ENCODE measurements around the gene WDSUB1. TPM values are rescaled to one million over a fixed set of nuclear protein-coding genes. Genes with fewer than 3 reads are reported as not detected.

The WDSUB1 gene
- total and polyA plus RNA-seq, 2 donors (not counting 3 experiments of a cell fraction or from before 2014, with no cell fraction given), result 4.0 to 4.8 TPM

GRCh38 chr2:159226608-159227385 is 59.7 kb downstream of the WDSUB1 start:
- dilution Hi-C loops (cut with MboI; ENCODE audit: extremely low pct_ligation_motif_present, low sequenced_read_pairs) (no loop called here), intact Hi-C loops (cut with micrococcal nuclease) (loop anchor here (1.0 kb wide), 2 partner anchors 60 to 486 kb away; partner anchors contain the start of genes MARCHF7 and WDSUB1)
- DNase-seq (ENCODE audit: low read depth, low spot score) (no peak), FAIRE-seq (no peak)
- H3K9ac ChIP-seq (replicated peaks; ENCODE audit: extremely low read depth, insufficient read depth, low read length), result peak overlapping the region; percentile 20
- H3K4me3 ChIP-seq (replicated peaks in 1 of 3; ENCODE audit: insufficient read depth in 1 of 3, low read depth in 1 of 3, low read length in 3 of 3), result no peak overlapping the region
- no peak overlapping the region for H3K4me2 ChIP-seq (ENCODE audit: insufficient read depth, low read length)
- POLR2A ChIA-PET, result interaction anchor here (0.7 to 1.1 kb wide), 2 partner anchors 485 to 850 kb away, joined by 3 to 4 read pairs; partner anchors contain the start of gene MARCHF7
- H3K9me1 ChIP-seq (replicated peaks; ENCODE audit: control insufficient read depth, extremely low read depth, insufficient read depth, low read length), result no peaks in the 10 kb centered on the region
- H4K20me1 ChIP-seq (replicated peaks; ENCODE audit: control insufficient read depth, extremely low read depth, insufficient read depth, low read length), result no peaks in the 10 kb centered on the region
- H2AFZ ChIP-seq (ENCODE audit: low read depth, low read length), result no peak overlapping the region
- no peaks in the 10 kb centered on the region for H3K9me3 ChIP-seq (replicated peaks; ENCODE audit: control insufficient read depth, insufficient read depth, low read length)
- H3K79me2 ChIP-seq (ENCODE audit: control insufficient read depth, insufficient read depth, low read length), result no peaks in the 10 kb centered on the region
- H3K27ac ChIP-seq (ENCODE audit: insufficient read depth, low read depth, low read length), result peak overlapping the region; percentile 78
- BruUV-seq (replicated peaks), result no TSS peak
- no peak for TF ChIP-seq POLR2A (IDR thresholded peaks at IDR 0.05; ENCODE audit: low read depth, low read length)
- no peak for TF ChIP-seq EZH2 (IDR thresholded peaks at IDR 0.05; ENCODE audit: borderline replicate concordance, low read depth, low read length, severe bottlenecking)
- TF ChIP-seq, protein P1, sequence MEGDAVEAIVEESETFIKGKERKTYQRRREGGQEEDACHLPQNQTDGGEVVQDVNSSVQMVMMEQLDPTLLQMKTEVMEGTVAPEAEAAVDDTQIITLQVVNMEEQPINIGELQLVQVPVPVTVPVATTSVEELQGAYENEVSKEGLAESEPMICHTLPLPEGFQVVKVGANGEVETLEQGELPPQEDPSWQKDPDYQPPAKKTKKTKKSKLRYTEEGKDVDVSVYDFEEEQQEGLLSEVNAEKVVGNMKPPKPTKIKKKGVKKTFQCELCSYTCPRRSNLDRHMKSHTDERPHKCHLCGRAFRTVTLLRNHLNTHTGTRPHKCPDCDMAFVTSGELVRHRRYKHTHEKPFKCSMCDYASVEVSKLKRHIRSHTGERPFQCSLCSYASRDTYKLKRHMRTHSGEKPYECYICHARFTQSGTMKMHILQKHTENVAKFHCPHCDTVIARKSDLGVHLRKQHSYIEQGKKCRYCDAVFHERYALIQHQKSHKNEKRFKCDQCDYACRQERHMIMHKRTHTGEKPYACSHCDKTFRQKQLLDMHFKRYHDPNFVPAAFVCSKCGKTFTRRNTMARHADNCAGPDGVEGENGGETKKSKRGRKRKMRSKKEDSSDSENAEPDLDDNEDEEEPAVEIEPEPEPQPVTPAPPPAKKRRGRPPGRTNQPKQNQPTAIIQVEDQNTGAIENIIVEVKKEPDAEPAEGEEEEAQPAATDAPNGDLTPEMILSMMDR (IDR thresholded peaks at IDR 0.05; ENCODE audit: extremely low read depth in 1 of 2, insufficient read depth in 1 of 2, low read depth in 1 of 2, low read length in 2 of 2), result no peak
- TF ChIP-seq, protein P2, sequence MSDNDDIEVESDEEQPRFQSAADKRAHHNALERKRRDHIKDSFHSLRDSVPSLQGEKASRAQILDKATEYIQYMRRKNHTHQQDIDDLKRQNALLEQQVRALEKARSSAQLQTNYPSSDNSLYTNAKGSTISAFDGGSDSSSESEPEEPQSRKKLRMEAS (IDR thresholded peaks at IDR 0.05; ENCODE audit: insufficient read depth, insufficient read length), result no peak
- no peak for TF ChIP-seq GATA2 (IDR thresholded peaks at IDR 0.05; ENCODE audit: insufficient read depth, insufficient read length, low read depth, low read length)
- TF ChIP-seq FOS (IDR thresholded peaks at IDR 0.05; ENCODE audit: borderline replicate concordance, insufficient read depth, low read length), result no peak
- no peak for TF ChIP-seq MYC (IDR thresholded peaks at IDR 0.05; ENCODE audit: low read depth, low read length)
- no peak for TF ChIP-seq JUN (IDR thresholded peaks at IDR 0.05; ENCODE audit: borderline replicate concordance, insufficient read depth, insufficient read length, low read depth)
- TF ChIP-seq POLR2AphosphoS5 (IDR thresholded peaks at IDR 0.05; ENCODE audit: insufficient read depth, low read depth, low read length), result no peak
- CTCF ChIA-PET, result interaction anchor here (0.6 to 1.3 kb wide), 3 partner anchors 20 to 713 kb away, joined by 3 read pairs; no protein-coding TSS in a partner anchor
- H3K4me1 ChIP-seq (ENCODE audit: control insufficient read depth, extremely low read depth, insufficient read depth, low read length), result peaks cover 27% of the 10 kb centered on the region
- H3K36me3 ChIP-seq (ENCODE audit: control insufficient read depth in 2 of 2, extremely low read depth in 1 of 2, insufficient read depth in 2 of 2, low read length in 2 of 2), result peaks cover 39 to 49% of the 10 kb centered on the region in 2 experiments
- no peaks in the 10 kb centered on the region for H3K27me3 ChIP-seq (ENCODE audit: control insufficient read depth in 2 of 2, insufficient read depth in 2 of 2, low read length in 2 of 2)
